NB4 (cell line): Measurements from ENCODE around the gene HS3ST3B1.

ENCODE experiments used
- MYC ChIP-seq: IDR thresholded peaks from 2 replicates; pipeline ENCODE4 v1.6.1; 2011; ENCODE audit warnings: low read depth, low read length
- POLR2A ChIP-seq: IDR thresholded peaks from 2 replicates; pipeline ENCODE4 v1.6.1; 2011; ENCODE audit warnings: mild to moderate bottlenecking; ENCODE audit not compliant: insufficient read length; ENCODE audit errors: extremely low read depth
- TF ChIP-seq, protein P1 (sequence below): IDR thresholded peaks from one replicate; pipeline ENCODE4 v1.5.1; 2012; ENCODE audit warnings: low read depth, low read length
- TF ChIP-seq, protein P2 (sequence below): IDR thresholded peaks from 2 replicates; pipeline ENCODE4 v1.6.1; 2011; ENCODE audit warnings: low read depth, low read length

DNA sequence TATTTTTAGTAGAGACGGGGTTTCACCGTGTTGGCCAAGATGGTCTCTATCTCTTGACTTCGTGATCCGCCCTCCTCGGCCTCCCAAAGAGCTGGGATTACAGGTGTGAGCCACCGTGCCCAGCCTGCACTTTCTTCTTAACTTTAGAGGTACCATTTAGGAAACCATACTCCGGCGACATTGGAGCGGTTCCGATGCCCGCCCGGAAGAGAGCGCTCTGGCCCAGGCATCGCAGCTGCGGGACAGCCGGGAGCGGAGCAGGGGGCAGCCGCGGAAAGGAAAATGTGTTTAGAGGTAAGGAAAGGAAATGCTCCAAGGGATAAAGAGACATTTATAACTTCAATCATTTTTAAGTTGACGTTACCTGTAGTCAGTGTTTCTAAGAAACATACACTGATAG, 6.0 kb upstream of the HS3ST3B1 start:
- TF ChIP-seq, protein P1, sequence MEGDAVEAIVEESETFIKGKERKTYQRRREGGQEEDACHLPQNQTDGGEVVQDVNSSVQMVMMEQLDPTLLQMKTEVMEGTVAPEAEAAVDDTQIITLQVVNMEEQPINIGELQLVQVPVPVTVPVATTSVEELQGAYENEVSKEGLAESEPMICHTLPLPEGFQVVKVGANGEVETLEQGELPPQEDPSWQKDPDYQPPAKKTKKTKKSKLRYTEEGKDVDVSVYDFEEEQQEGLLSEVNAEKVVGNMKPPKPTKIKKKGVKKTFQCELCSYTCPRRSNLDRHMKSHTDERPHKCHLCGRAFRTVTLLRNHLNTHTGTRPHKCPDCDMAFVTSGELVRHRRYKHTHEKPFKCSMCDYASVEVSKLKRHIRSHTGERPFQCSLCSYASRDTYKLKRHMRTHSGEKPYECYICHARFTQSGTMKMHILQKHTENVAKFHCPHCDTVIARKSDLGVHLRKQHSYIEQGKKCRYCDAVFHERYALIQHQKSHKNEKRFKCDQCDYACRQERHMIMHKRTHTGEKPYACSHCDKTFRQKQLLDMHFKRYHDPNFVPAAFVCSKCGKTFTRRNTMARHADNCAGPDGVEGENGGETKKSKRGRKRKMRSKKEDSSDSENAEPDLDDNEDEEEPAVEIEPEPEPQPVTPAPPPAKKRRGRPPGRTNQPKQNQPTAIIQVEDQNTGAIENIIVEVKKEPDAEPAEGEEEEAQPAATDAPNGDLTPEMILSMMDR: no peak
- TF ChIP-seq POLR2A (no peak), MYC (no peak)
- TF ChIP-seq, protein P2, sequence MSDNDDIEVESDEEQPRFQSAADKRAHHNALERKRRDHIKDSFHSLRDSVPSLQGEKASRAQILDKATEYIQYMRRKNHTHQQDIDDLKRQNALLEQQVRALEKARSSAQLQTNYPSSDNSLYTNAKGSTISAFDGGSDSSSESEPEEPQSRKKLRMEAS: no peak
